GM21390 (cell line): ENCODE data around the gene TPRN.

Experiments used
- ATAC-seq: cut with Tn5 transposase; IDR thresholded peaks from one replicate; pipeline ENCODE4 v1.9.1; 2021; ENCODE audit not compliant: unreplicated experiment

The TPRN gene

GRCh38 chr9:137213160-137214060 lies 12.9 kb upstream of the TPRN start:
- ATAC-seq: no peak

GRCh38 chr9:137212520-137212919 lies 12.0 kb upstream of the TPRN start:
- ATAC-seq: no peak

- no peak for ATAC-seq
Observed at GRCh38 chr9:137211532-137211931, 11.0 kb upstream of the TPRN start.

- ATAC-seq: no peak
Observed at GRCh38 chr9:137206602-137207001, 6.1 kb upstream of the TPRN start.

GRCh38 chr9:137205126-137206069 lies 4.9 kb upstream of the TPRN start, which contains the start of the genes NDOR1 and TMEM203:
NDOR1 (plus strand) TSS chr9:137205700; CDS start chr9:137205778, 78 bp downstream.
TMEM203 (minus strand) TSS chr9:137205648; CDS start chr9:137205414, 234 bp downstream.
- ATAC-seq: peak; percentile 53

- ATAC-seq: no peak
Observed at GRCh38 chr9:137204731-137205125, 4.2 kb upstream of the TPRN start.

GRCh38 chr9:137202966-137203365 lies 2.4 kb upstream of the TPRN start:
- ATAC-seq: no peak

GRCh38 chr9:137201205-137201868 lies 796 bp upstream of the TPRN start:
- ATAC-seq: no peak

GRCh38 chr9:137199411-137200121 lies 975 bp downstream of the TPRN start:
- ATAC-seq: no peak

GRCh38 chr9:137198902-137199283 lies 1.6 kb downstream of the TPRN start:
- no peak for ATAC-seq

- ATAC-seq: no peak
Observed at GRCh38 chr9:137198051-137198901, 2.3 kb downstream of the TPRN start.

- ATAC-seq: no peak
Observed at GRCh38 chr9:137195525-137196220, 4.9 kb downstream of the TPRN start.

GRCh38 chr9:137194909-137195308 lies 5.6 kb downstream of the TPRN start:
- no peak for ATAC-seq

GRCh38 chr9:137194388-137194787 lies 6.2 kb downstream of the TPRN start:
- ATAC-seq: no peak

- no peak for ATAC-seq
Observed at GRCh38 chr9:137193771-137194170, 6.8 kb downstream of the TPRN start.

- no peak for ATAC-seq
Observed at GRCh38 chr9:137192859-137193258, 7.7 kb downstream of the TPRN start.

- no peak for ATAC-seq
Observed at GRCh38 chr9:137192448-137192780, 8.1 kb downstream of the TPRN start.

- ATAC-seq: no peak
Observed at GRCh38 chr9:137191691-137192447, 8.7 kb downstream of the TPRN start.
